HG03521 (cell line): Measurements from ENCODE around the gene DENR.
"Not testable (repeated sequence)": the region's sequence is repeated elsewhere in the genome, so short reads cannot be mapped to it uniquely, and the experiment has no call there.

Source experiments
- ATAC-seq: cut with Tn5 transposase; IDR thresholded peaks from one replicate; pipeline ENCODE4 v1.9.1; 2021; ENCODE audit warnings: mild to moderate bottlenecking, moderate library complexity; ENCODE audit not compliant: unreplicated experiment

The DENR gene

GRCh38 chr12:122738571-122738970, 14.1 kb upstream of the DENR start:
- ATAC-seq: no peak

- ATAC-seq: no peak
These were observed 12.3 kb upstream of the DENR start for GRCh38 chr12:122740351-122740750.

GRCh38 chr12:122743895-122744525, 8.6 kb upstream of the DENR start:
- no peak for ATAC-seq

- ATAC-seq: no peak
These were observed 5.1 kb upstream of the DENR start for GRCh38 chr12:122747224-122748135.

- no peak for ATAC-seq
These were observed 2.9 kb upstream of the DENR start for GRCh38 chr12:122749569-122750332.

GRCh38 chr12:122750781-122751515, 1.7 kb upstream of the DENR start:
- not testable (repeated sequence) for ATAC-seq

GRCh38 chr12:122753319-122753650, 661 bp downstream of the DENR start:
- ATAC-seq: no peak

- no peak for ATAC-seq
These were observed 2.2 kb downstream of the DENR start for GRCh38 chr12:122754790-122755189.

GRCh38 chr12:122757568-122757967, 4.9 kb downstream of the DENR start:
- ATAC-seq: no peak

- ATAC-seq: no peak
These were observed 32.9 kb downstream of the DENR start for GRCh38 chr12:122785503-122785902.

GRCh38 chr12:122788387-122788786, 35.8 kb downstream of the DENR start:
- ATAC-seq: no peak

- ATAC-seq: no peak
These were observed 37.0 kb downstream of the DENR start for GRCh38 chr12:122789637-122790036.

GRCh38 chr12:122790393-122791075, 37.9 kb downstream of the DENR start:
- ATAC-seq: no peak

- no peak for ATAC-seq
These were observed 41.1 kb downstream of the DENR start for GRCh38 chr12:122793685-122794106.

- ATAC-seq: no peak
These were observed 43.2 kb downstream of the DENR start for GRCh38 chr12:122795807-122796206.

GRCh38 chr12:122799641-122800243, 47.1 kb downstream of the DENR start:
- no peak for ATAC-seq

- ATAC-seq: no peak
These were observed 51.3 kb downstream of the DENR start for GRCh38 chr12:122803937-122804336.

- not testable (repeated sequence) for ATAC-seq
These were observed 52.3 kb downstream of the DENR start for GRCh38 chr12:122804957-122805356.

- ATAC-seq: no peak
These were observed 55.0 kb downstream of the DENR start for GRCh38 chr12:122807651-122808050.

GRCh38 chr12:122811777-122812176, 59.2 kb downstream of the DENR start:
- ATAC-seq: no peak
